H1 (cell line): ENCODE measurements around the gene DSTN. TPM values are rescaled to one million over a fixed set of nuclear protein-coding genes. Genes with fewer than 3 reads are reported as not detected.

Experiments
- CTCF ChIA-PET: fragments of 300-600 bp; sonication (Branson Sonifier 250); formaldehyde crosslinking; loops from one replicate; lab custom pipeline; 2021; ENCODE audit not compliant: partially characterized antibody; lab: Charles Lee
- POLR2A ChIA-PET: fragments of 300-600 bp; sonication (Branson Sonifier 250); formaldehyde crosslinking; loops from one replicate; lab custom pipeline; 2021; ENCODE audit warnings: inconsistent platforms; ENCODE audit not compliant: partially characterized antibody; lab: Charles Lee
- DNase-seq, 2 experiments: peaks; one replicate each; pipeline versions ENCODE4 v3.0.0 to v3.0.0-alpha.2; 2010 to 2022; ENCODE audit warnings: low spot score in 2 of 2, low read depth in 1 of 2, mixed read lengths in 1 of 2
- FAIRE-seq: peaks from 2 replicates; lab custom pipeline; 2011; peaks lifted over from hg19 to GRCh38; lab: Jason Lieb, UNC
- H2AFZ ChIP-seq: 2 replicates; pipeline ENCODE4 v1.8.1; 2012; ENCODE audit warnings: low read length, inconsistent platforms
- H2AK5ac ChIP-seq: 2 replicates; pipeline ENCODE4 v1.6.1; 2013; ENCODE audit warnings: low read depth, low read length
- H2BK120ac ChIP-seq: replicated peaks from 2 replicates; pipeline ENCODE3; 2013; ENCODE audit warnings: low read depth, low read length, inconsistent platforms
- H2BK12ac ChIP-seq: 2 replicates; pipeline ENCODE4 v1.6.1; 2013; ENCODE audit warnings: low read depth, low read length
- H2BK15ac ChIP-seq: 2 replicates; pipeline ENCODE4 v1.6.1; 2013; ENCODE audit warnings: low read length
- H2BK20ac ChIP-seq: 2 replicates; pipeline ENCODE4 v1.6.1; 2013; ENCODE audit warnings: low read length
- H2BK5ac ChIP-seq: 2 replicates; pipeline ENCODE4 v1.6.1; 2013; ENCODE audit warnings: low read depth, low read length
- H3K14ac ChIP-seq: 2 replicates; pipeline ENCODE4 v1.6.1; 2013; ENCODE audit warnings: inconsistent platforms; ENCODE audit not compliant: insufficient read length
- H3K18ac ChIP-seq: 2 replicates; pipeline ENCODE4 v1.6.1; 2013; ENCODE audit warnings: low read length; ENCODE audit errors: extremely low read depth
- H3K23ac ChIP-seq: 2 replicates; pipeline ENCODE4 v1.6.1; 2013; ENCODE audit warnings: inconsistent platforms; ENCODE audit not compliant: insufficient read length
- H3K23me2 ChIP-seq: 2 replicates; pipeline ENCODE4 v1.6.1; 2013; ENCODE audit warnings: low read depth, low read length
- H3K27ac ChIP-seq: 2 replicates; pipeline ENCODE4 v1.6.1; 2011; ENCODE audit warnings: low read depth, low read length, inconsistent platforms
- H3K27me3 ChIP-seq, 4 experiments: replicated peaks in 1 of 4; 1 replicate in 1 of 4; 2 replicates in 3 of 4; pipeline versions ENCODE4 v1.6.1 to v1.8.1; 2011 to 2013; ENCODE audit warnings: low read length in 3 of 4, mild to moderate bottlenecking in 3 of 4, inconsistent platforms in 2 of 4, mixed read lengths in 2 of 4, moderate library complexity in 1 of 4; ENCODE audit not compliant: control insufficient read depth in 3 of 4, insufficient read depth in 3 of 4; ENCODE audit errors: extremely low read depth in 1 of 4
- H3K36me3 ChIP-seq, 4 experiments: 2 replicates each; pipeline versions ENCODE4 v1.6.1 to v1.8.1; 2011 to 2013; ENCODE audit warnings: mild to moderate bottlenecking in 4 of 4, low read length in 3 of 4, moderate library complexity in 2 of 4, control low read depth in 1 of 4, inconsistent platforms in 1 of 4; ENCODE audit not compliant: insufficient read depth in 4 of 4, control insufficient read depth in 2 of 4
- H3K4ac ChIP-seq: replicated peaks from 2 replicates; pipeline ENCODE3; 2013; ENCODE audit warnings: low read length, low read depth, mixed read lengths, inconsistent platforms; ENCODE audit not compliant: insufficient read length
- H3K4me1 ChIP-seq, 4 experiments: replicated peaks in 1 of 4; 1 replicate in 1 of 4; 2 replicates in 3 of 4; pipeline versions ENCODE4 v1.6.1 to v1.8.1; 2011 to 2013; ENCODE audit warnings: low read length in 3 of 4, inconsistent platforms in 2 of 4, mixed read lengths in 1 of 4; ENCODE audit not compliant: insufficient read depth in 4 of 4, control insufficient read depth in 3 of 4
- H3K4me2 ChIP-seq, 2 experiments: 2 replicates each; pipeline versions ENCODE4 v1.6.1 to v1.8.1; 2011 to 2013; ENCODE audit warnings: low read depth in 2 of 2, low read length in 2 of 2, control low read depth in 1 of 2, inconsistent platforms in 1 of 2, mild to moderate bottlenecking in 1 of 2; ENCODE audit not compliant: insufficient read depth in 1 of 2
- H3K4me3 ChIP-seq, 4 experiments: fragments of 200-600, 300-600 bp in 1 of 4; sonication (generic), shearing (Covaris generic), sonication (Bioruptor Twin) in 1 of 4; 2 replicates each; pipeline versions ENCODE4 v1.5.1 to v1.8.1; 2011 to 2016; ENCODE audit warnings: low read length in 4 of 4, low read depth in 3 of 4, control low read depth in 2 of 4, inconsistent platforms in 2 of 4, mild to moderate bottlenecking in 2 of 4, mixed read lengths in 1 of 4, moderate library complexity in 1 of 4; ENCODE audit not compliant: insufficient read depth in 2 of 4; ENCODE audit errors: extremely low read depth in 1 of 4
- H3K56ac ChIP-seq: replicated peaks from 2 replicates; pipeline ENCODE3; 2013; ENCODE audit warnings: low read depth, mild to moderate bottlenecking, mixed read lengths, low read length, inconsistent platforms; ENCODE audit not compliant: insufficient read length
- H3K79me1 ChIP-seq: 2 replicates; pipeline ENCODE4 v1.6.1; 2013; ENCODE audit warnings: low read depth, low read length, control low read depth
- H3K79me2 ChIP-seq, 2 experiments: 2 replicates each; pipeline versions ENCODE4 v1.6.1 to v1.8.1; 2012 to 2013; ENCODE audit warnings: low read length in 2 of 2, mild to moderate bottlenecking in 2 of 2, inconsistent platforms in 1 of 2; ENCODE audit not compliant: insufficient read depth in 2 of 2, control insufficient read depth in 1 of 2
- H3K9ac ChIP-seq, 4 experiments: replicated peaks in 1 of 4; 1 replicate in 1 of 4; 2 replicates in 3 of 4; pipeline versions ENCODE4 v1.6.1 to v1.8.1; 2011 to 2013; ENCODE audit warnings: low read depth in 3 of 4, low read length in 3 of 4, control low read depth in 2 of 4, mild to moderate bottlenecking in 2 of 4, moderate library complexity in 2 of 4, inconsistent platforms in 1 of 4; ENCODE audit errors: extremely low read depth in 1 of 4
- H3K9me3 ChIP-seq, 2 experiments: 2 replicates each; pipeline versions ENCODE4 v1.6.1 to v1.8.1; 2012 to 2013; ENCODE audit warnings: mild to moderate bottlenecking in 2 of 2, moderate library complexity in 2 of 2, control low read depth in 1 of 2, inconsistent platforms in 1 of 2, low read depth in 1 of 2, low read length in 1 of 2, mixed read lengths in 1 of 2; ENCODE audit not compliant: insufficient read depth in 2 of 2
- H4K20me1 ChIP-seq, 2 experiments: replicated peaks in 1 of 2; 2 replicates each; pipeline versions ENCODE3 to v1.8.1; 2011 to 2013; ENCODE audit warnings: inconsistent platforms in 2 of 2, low read length in 2 of 2, mild to moderate bottlenecking in 1 of 2; ENCODE audit not compliant: insufficient read depth in 2 of 2, control insufficient read depth in 1 of 2
- H4K5ac ChIP-seq: 2 replicates; pipeline ENCODE4 v1.6.1; 2013; ENCODE audit warnings: low read length, low read depth, mixed read lengths, inconsistent platforms; ENCODE audit not compliant: insufficient read length
- H4K8ac ChIP-seq: 2 replicates; pipeline ENCODE4 v1.8.0; 2013; ENCODE audit warnings: mild to moderate bottlenecking, moderate library complexity, low read length, inconsistent platforms; ENCODE audit not compliant: insufficient read depth; ENCODE audit errors: extremely low read depth
- H4K91ac ChIP-seq: replicated peaks from 2 replicates; pipeline ENCODE3; 2013; ENCODE audit warnings: low read length, mixed read lengths, inconsistent platforms; ENCODE audit not compliant: insufficient read length
- BCL11A ChIP-seq, 2 experiments: IDR thresholded peaks; one replicate each; pipeline ENCODE4 v1.6.1; 2011; ENCODE audit warnings: low read depth in 2 of 2, low read length in 2 of 2, mild to moderate bottlenecking in 2 of 2
- KDM1A ChIP-seq: fragments of 200-600, 300-600 bp; sonication (generic); IDR thresholded peaks from 2 replicates; pipeline ENCODE4 v1.7.1; 2016; ENCODE audit warnings: mild to moderate bottlenecking, low read length, borderline replicate concordance
- SRF ChIP-seq: IDR thresholded peaks from 2 replicates; pipeline ENCODE4 v1.6.1; 2011; ENCODE audit warnings: mild to moderate bottlenecking, low read depth, low read length, moderate library complexity
- WGBS, 2 experiments: shearing (Covaris generic) in 1 of 2; methylation state at CpG; one replicate each; pipeline versions ENCODE4 v1.1.6 to v1.1.7; 2013 to 2015; ENCODE audit warnings: low lambda C conversion rate in 2 of 2, mixed read lengths in 2 of 2, inconsistent platforms in 1 of 2, low coverage in 1 of 2, missing lambda C conversion rate in 1 of 2; ENCODE audit not compliant: insufficient replicate concordance in 2 of 2, insufficient coverage in 1 of 2, insufficient read length in 1 of 2; ENCODE audit errors: extremely low coverage in 1 of 2, missing lambda C conversion rate in 1 of 2; 5-methylcytosine and 5-hydroxymethylcytosine counted together
- polyA plus RNA-seq, 7 experiments: library from polyadenylated mRNA; depleted of rRNA in 3 of 7; stranded (reverse) in 5 of 7; unstranded in 2 of 7; fragments of >200 nt in 5 of 7; fragments of 200-250 nt in 2 of 7; gene quantifications; 1 replicate in 5 of 7; 2 replicates in 1 of 7; 4 replicates in 1 of 7; pipeline versions ENCODE4 v1.2.1 to v1.2.3, GENCODE V29; 2011 to 2013; ENCODE audit warnings: missing spikeins in 2 of 7, mixed read lengths in 2 of 7
- total RNA-seq: library from RNA; stranded (reverse); fragmentation: NEBNext Ultra II Directional; extraction: Animal tissue kit (Norgen Biotek cat#: 25700); gene quantifications from 2 replicates; pipeline ENCODE4 v1.2.1, GENCODE V29; 2021

Gene DSTN
- total and polyA plus RNA-seq, 2 of the 8 experiments (the other 6 are each of a cell fraction or from before 2014, with no cell fraction given) = 43.3 to 208 TPM

DNA sequence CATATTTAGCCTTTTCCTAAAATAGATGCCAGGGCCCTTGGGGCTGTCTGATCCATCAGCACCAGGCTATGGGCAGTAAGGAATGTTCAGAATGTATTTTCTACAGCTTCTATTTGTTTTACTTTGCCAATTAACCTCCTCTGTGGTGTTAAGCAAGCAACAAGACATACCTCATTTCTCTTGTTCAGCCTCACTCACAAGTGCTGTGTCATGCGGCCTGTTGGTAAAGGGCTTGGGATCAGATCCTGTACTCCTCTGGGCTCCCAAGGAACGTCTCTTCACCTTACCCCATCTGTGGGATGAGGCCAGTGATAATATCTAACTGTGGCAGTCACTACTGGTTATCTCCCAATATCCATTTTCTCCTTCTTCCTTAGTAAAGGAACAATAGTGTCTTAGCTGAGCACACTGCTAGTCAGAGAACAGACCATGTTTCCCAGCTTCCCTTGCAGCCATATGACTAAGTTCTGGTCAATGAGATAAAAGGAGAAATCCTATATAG is 7.0 kb upstream of the DSTN start:
- H4K5ac ChIP-seq = no peak overlapping the region
- peaks cover under 1 to 3% (median 1%) of the 10 kb centered on the region in 4 experiments; a peak in 4 of 7 replicates for H3K4me1 ChIP-seq
- H2AFZ ChIP-seq = peak overlapping the region; percentile 17; the same call in 1 of the 2 replicates
- no peak overlapping the region for H3K14ac ChIP-seq
- H2BK12ac ChIP-seq = peak overlapping the region; percentile 80; the same call in 1 of the 2 replicates
- H2BK5ac ChIP-seq = 0 out of 2 replicates have a peak overlapping the region, but pooled peaks have one; percentile 24
- peak overlapping the region; percentile 88; the same call in 1 of the 2 replicates for H2BK15ac ChIP-seq
- no peaks in the 10 kb centered on the region for H3K27me3 ChIP-seq
- H4K20me1 ChIP-seq = no peaks in the 10 kb centered on the region
- H3K23ac ChIP-seq = no peak overlapping the region
- POLR2A ChIA-PET = interaction anchor here (0.6 to 0.9 kb wide), 2 partner anchors 31 to 56 kb away, joined by 3 read pairs; no protein-coding TSS in a partner anchor
- CTCF ChIA-PET = interaction anchor here (0.6 to 2.6 kb wide), 4 partner anchors 15 to 984 kb away, joined by 3 to 8 read pairs (median 4); no protein-coding TSS in a partner anchor
- H4K8ac ChIP-seq = no peak overlapping the region
- H3K36me3 ChIP-seq = no peaks in the 10 kb centered on the region
- H3K23me2 ChIP-seq = no peaks in the 10 kb centered on the region
- no peak overlapping the region for H3K18ac ChIP-seq
- H3K79me2 ChIP-seq = peaks cover 0 to under 1% of the 10 kb centered on the region in 2 experiments; a peak in 2 of 4 replicates
- no peaks in the 10 kb centered on the region for H3K79me1 ChIP-seq
- H3K4me3 ChIP-seq = no peak overlapping the region
- H4K91ac ChIP-seq = peak overlapping the region; percentile 7
- peak overlapping the region; percentile 72; the same call in 1 of the 2 replicates for H2BK20ac ChIP-seq
- H3K27ac ChIP-seq = no peak overlapping the region
- H2BK120ac ChIP-seq = no peak overlapping the region
- H3K9ac ChIP-seq = no peak overlapping the region
- no peak overlapping the region for H3K4ac ChIP-seq
- 77% methylated on average over 2 of the region's 2 CpGs; no CpG with 5 or more reads in 1 of the 2 experiments for WGBS, 2 experiments
- no peak overlapping the region for H2AK5ac ChIP-seq
- DNase-seq (peak in 1 of 2 experiments; percentile 27), FAIRE-seq (no peak)
- H3K56ac ChIP-seq = no peak overlapping the region
- H3K4me2 ChIP-seq = no peak overlapping the region
- H3K9me3 ChIP-seq = no peaks in the 10 kb centered on the region
- TF ChIP-seq BCL11A (IDR thresholded peaks at IDR 0.05; ENCODE audit: low read depth in 2 of 2, low read length in 2 of 2) (no peak), SRF (no peak), KDM1A (no peak)
